Uterus (tissue), 2 donors: ENCODE data around the gene CD2BP2.

Experiments
- CTCF ChIP-seq, 4 experiments: fragments of 200-600 bp in 2 of 4; fragments of 450-650 bp in 2 of 4; sonication (generic) in 2 of 4; IDR thresholded peaks; one replicate each; pipeline ENCODE4 v1.5.1; 2016 to 2019; ENCODE audit warnings: antibody characterized with exemption in 4 of 4, mild to moderate bottlenecking in 2 of 4, moderate library complexity in 1 of 4
- POLR2A ChIP-seq, 2 donors: fragments of 450-650 bp; IDR thresholded peaks; one replicate each; pipeline ENCODE4 v1.6.1; 2016; ENCODE audit warnings: antibody characterized with exemption in 2 of 2, mild to moderate bottlenecking in 1 of 2, moderate library complexity in 1 of 2

DNA sequence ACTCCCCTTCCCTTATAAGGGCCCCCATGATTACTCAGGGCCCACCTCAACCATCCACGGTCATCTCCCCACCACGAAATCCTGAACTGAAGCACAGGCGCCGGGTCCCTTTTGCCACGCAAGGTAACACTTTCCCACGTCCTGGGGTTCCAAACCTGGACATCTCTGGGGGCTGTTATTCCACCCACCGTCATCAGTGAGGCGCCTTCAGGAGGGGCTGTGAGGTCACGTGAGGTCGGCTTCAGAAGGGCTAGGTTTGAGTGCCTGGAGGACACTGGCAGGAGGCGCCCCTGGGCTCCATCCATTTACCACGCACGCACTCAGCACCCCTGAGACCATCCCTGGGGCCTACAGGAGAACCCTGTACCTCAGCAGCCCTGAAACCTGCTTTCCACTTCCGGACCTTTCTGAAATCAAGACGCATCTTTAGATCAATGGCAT lies 4.1 kb downstream of the CD2BP2 start:
- no peak for TF ChIP-seq CTCF (IDR thresholded peaks at IDR 0.05)
- no peak for TF ChIP-seq POLR2A (IDR thresholded peaks at IDR 0.05)
